ENCODE data around the gene HTR1A. TPM values are rescaled to one million over a fixed set of nuclear protein-coding genes. Genes with fewer than 3 reads are reported as not detected.

HTR1A gene
- total and polyA plus RNA-seq, 7 donors, result not detected

- no peaks in the 10 kb centered on the region for H3K4me1 ChIP-seq
- peaks cover 0 to 8% (median 0%) of the 10 kb centered on the region in 4 donors for H3K9me3 ChIP-seq
- H3K27ac ChIP-seq, result no peak overlapping the region
- DNase-seq, result no peak
- WGBS, 2 donors, result 19 to 50% methylated on average over 27 of the region's 27 CpGs
- no peaks in the 10 kb centered on the region for H3K36me3 ChIP-seq
- intact Hi-C loops (cut with DNase I), result no loop called here
- no peak overlapping the region for H3K4me3 ChIP-seq
- H3K27me3 ChIP-seq, result peaks cover 7 to 46% (median 33%) of the 10 kb centered on the region in 3 donors
- TF ChIP-seq CTCF (IDR thresholded peaks at IDR 0.05), result no peak
- TF ChIP-seq EP300 (IDR thresholded peaks at IDR 0.05), result no peak
- no peak for TF ChIP-seq POLR2A (IDR thresholded peaks at IDR 0.05)
- no peak for TF ChIP-seq POLR2AphosphoS5 (IDR thresholded peaks at IDR 0.05)
Observed at GRCh38 chr5:63960646-63961045, 1.6 kb downstream of the HTR1A start.

- WGBS, 2 donors, result 5 to 11% methylated on average over 44 of the region's 44 CpGs
- intact Hi-C loops (cut with DNase I), result no loop called here
- H3K27me3 ChIP-seq, result peaks cover 7 to 46% (median 33%) of the 10 kb centered on the region in 3 donors
Observed at GRCh38 chr5:63959177-63959982, 2.9 kb downstream of the HTR1A start.

GRCh38 chr5:63958654-63959053 is 3.6 kb downstream of the HTR1A start:
- no peaks in the 10 kb centered on the region for H3K4me1 ChIP-seq
- peaks cover 7 to 46% (median 33%) of the 10 kb centered on the region in 3 donors for H3K27me3 ChIP-seq
- no peak for TF ChIP-seq CTCF (IDR thresholded peaks at IDR 0.05)
- no peak for TF ChIP-seq POLR2AphosphoS5 (IDR thresholded peaks at IDR 0.05)
- DNase-seq, result no peak
- H3K27ac ChIP-seq, result no peak overlapping the region
- peaks cover 0 to 8% (median 0%) of the 10 kb centered on the region in 4 donors for H3K9me3 ChIP-seq
- H3K36me3 ChIP-seq, result no peaks in the 10 kb centered on the region
- intact Hi-C loops (cut with DNase I), result no loop called here
- WGBS, 2 donors, result 15 to 16% methylated on average over 3 of the region's 3 CpGs
- no peak overlapping the region for H3K4me3 ChIP-seq

More at GRCh38 chr5:63959177-63959982, 2.9 kb downstream of the HTR1A start:
- TF ChIP-seq EP300 (IDR thresholded peaks at IDR 0.05) (no peak), POLR2AphosphoS5 (IDR thresholded peaks at IDR 0.05) (no peak), POLR2A (IDR thresholded peaks at IDR 0.05) (no peak), CTCF (IDR thresholded peaks at IDR 0.05) (no peak)
- peaks cover 0 to 8% (median 0%) of the 10 kb centered on the region in 4 donors for H3K9me3 ChIP-seq
- H3K4me3 ChIP-seq, result no peak overlapping the region
- DNase-seq, result no peak
- no peak overlapping the region for H3K27ac ChIP-seq
- H3K36me3 ChIP-seq, result no peaks in the 10 kb centered on the region
- H3K4me1 ChIP-seq, result no peaks in the 10 kb centered on the region

GRCh38 chr5:63957617-63958016 is 4.6 kb downstream of the HTR1A start:
- Histone ChIP-seq H3K4me3 (no peak overlapping the region), H3K27me3 (peaks cover 7 to 44% (median 33%) of the 10 kb centered on the region in 3 donors), H3K36me3 (no peaks in the 10 kb centered on the region), H3K9me3 (peaks cover 0 to 8% (median 0%) of the 10 kb centered on the region in 4 donors), H3K4me1 (no peaks in the 10 kb centered on the region), H3K27ac (no peak overlapping the region)
- no peak for DNase-seq
- no peak for TF ChIP-seq EP300 (IDR thresholded peaks at IDR 0.05)
- TF ChIP-seq POLR2A (IDR thresholded peaks at IDR 0.05), result no peak
- no peak for TF ChIP-seq CTCF (IDR thresholded peaks at IDR 0.05)
- TF ChIP-seq POLR2AphosphoS5 (IDR thresholded peaks at IDR 0.05), result no peak
- intact Hi-C loops (cut with DNase I), result no loop called here
- WGBS, 2 donors, result 65 to 79% methylated on average over 2 of the region's 2 CpGs
